H1 (cell line): Measurements from ENCODE around the gene ANKRD13B.

Experiments
- CBX5 ChIP-seq: fragments of 300-800, 300-1000 bp; sonication (generic); IDR thresholded peaks from 2 replicates; pipeline ENCODE4 v1.7.1; 2016; ENCODE audit warnings: antibody characterized with exemption, low read length, low read depth
- EP300 ChIP-seq, 2 experiments: IDR thresholded peaks; 1 replicate in 1 of 2; 2 replicates in 1 of 2; pipeline ENCODE4 v1.6.1; 2011 to 2012; ENCODE audit warnings: low read depth in 2 of 2, low read length in 2 of 2, mild to moderate bottlenecking in 2 of 2, borderline replicate concordance in 1 of 2, inconsistent platforms in 1 of 2, moderate library complexity in 1 of 2
- EZH2 ChIP-seq: fragments of 200-600 bp; sonication (generic); IDR thresholded peaks from 2 replicates; pipeline ENCODE4 v1.7.1; 2012; ENCODE audit warnings: low read depth, mild to moderate bottlenecking, moderate library complexity, low read length, inconsistent platforms; ENCODE audit not compliant: severe bottlenecking
- JUN ChIP-seq: IDR thresholded peaks from 2 replicates; pipeline ENCODE4 v1.6.1; 2011; ENCODE audit warnings: low read depth, mild to moderate bottlenecking, improper control_type of control experiment, low read length
- JUND ChIP-seq: IDR thresholded peaks from 2 replicates; pipeline ENCODE4 v1.6.1; 2011; ENCODE audit warnings: mild to moderate bottlenecking, improper control_type of control experiment, low read length
- MAFK ChIP-seq: IDR thresholded peaks from 2 replicates; pipeline ENCODE4 v1.6.1; 2012; ENCODE audit warnings: low read depth, mild to moderate bottlenecking, improper control_type of control experiment, low read length
- POLR2A ChIP-seq, 2 experiments: IDR thresholded peaks; 1 replicate in 1 of 2; 2 replicates in 1 of 2; pipeline ENCODE4 v1.6.1; 2011; ENCODE audit warnings: low read depth in 2 of 2, low read length in 2 of 2, mild to moderate bottlenecking in 2 of 2; ENCODE audit errors: control extremely low read depth in 1 of 2
- SP1 ChIP-seq: IDR thresholded peaks from 2 replicates; pipeline ENCODE4 v1.6.1; 2011; ENCODE audit warnings: low read depth, low read length
- SP4 ChIP-seq: IDR thresholded peaks from 2 replicates; pipeline ENCODE4 v1.6.1; 2012; ENCODE audit warnings: low read length, inconsistent platforms
- TAF1 ChIP-seq: IDR thresholded peaks from 2 replicates; pipeline ENCODE4 v1.6.1; 2011; ENCODE audit warnings: mild to moderate bottlenecking, low read depth, low read length
- TF ChIP-seq, protein P1 (sequence below), 3 experiments: IDR thresholded peaks; 1 replicate in 2 of 3; 2 replicates in 1 of 3; pipeline versions ENCODE4 v1.5.1 to v1.6.1; 2011; ENCODE audit warnings: low read length in 3 of 3, mild to moderate bottlenecking in 3 of 3, inconsistent platforms in 2 of 3, low read depth in 1 of 3, moderate library complexity in 1 of 3; ENCODE audit not compliant: insufficient read depth in 1 of 3; ENCODE audit errors: control extremely low read depth in 1 of 3
- TF ChIP-seq, protein P2 (sequence below): IDR thresholded peaks from 2 replicates; pipeline ENCODE4 v1.6.1; 2012; ENCODE audit warnings: low read length, inconsistent platforms
- TF ChIP-seq, protein P3 (sequence below): IDR thresholded peaks from 2 replicates; pipeline ENCODE4 v1.6.1; 2011; ENCODE audit warnings: low read depth, mild to moderate bottlenecking, low read length; ENCODE audit not compliant: insufficient read depth

DNA sequence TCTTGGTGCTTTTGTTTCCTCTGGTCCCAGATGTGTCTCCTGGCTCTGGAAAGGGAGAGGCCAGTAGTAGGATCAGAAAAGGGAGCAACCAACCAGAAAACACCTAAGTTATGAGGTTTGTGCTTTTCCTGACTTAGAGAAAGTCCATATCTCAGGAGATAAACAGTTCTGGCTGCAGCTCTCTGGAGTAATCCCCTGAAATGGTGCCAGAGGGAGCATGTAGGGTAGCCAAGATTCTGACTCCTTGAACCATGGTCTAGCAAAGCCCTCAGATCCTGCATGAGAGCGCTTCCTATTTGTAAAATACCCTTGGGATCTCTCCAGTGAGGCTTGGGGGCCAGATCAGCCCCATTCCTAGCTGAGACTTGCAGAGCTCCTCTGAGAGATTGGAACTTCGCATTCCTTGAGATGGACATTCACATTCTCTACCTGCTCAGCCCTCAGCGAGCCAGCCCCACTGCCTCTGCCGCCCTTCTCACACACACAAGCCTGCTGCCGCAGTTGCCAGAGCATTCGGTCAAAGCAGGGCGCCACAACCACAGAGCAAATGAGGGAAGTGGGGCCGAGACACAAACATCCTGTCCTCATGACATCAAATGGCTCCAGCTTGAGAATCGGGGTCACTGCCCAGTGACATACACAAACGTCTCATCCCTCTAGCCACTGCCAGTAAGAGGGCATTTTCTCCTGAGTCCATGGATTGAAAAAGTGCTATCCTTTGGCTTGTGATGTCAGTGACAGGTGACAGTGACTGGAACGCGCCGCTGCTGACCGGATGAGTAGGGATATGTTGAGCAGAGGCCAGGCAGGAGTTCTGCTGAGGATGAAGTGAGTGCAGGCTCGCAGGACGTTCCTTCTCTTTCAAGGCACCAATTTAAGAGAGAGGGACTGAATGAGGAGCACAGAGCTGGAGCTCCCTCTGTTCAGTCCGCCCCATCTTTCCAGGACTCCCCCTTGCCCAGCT lies 31.1 kb upstream of the ANKRD13B start:
- TF ChIP-seq, protein P1, sequence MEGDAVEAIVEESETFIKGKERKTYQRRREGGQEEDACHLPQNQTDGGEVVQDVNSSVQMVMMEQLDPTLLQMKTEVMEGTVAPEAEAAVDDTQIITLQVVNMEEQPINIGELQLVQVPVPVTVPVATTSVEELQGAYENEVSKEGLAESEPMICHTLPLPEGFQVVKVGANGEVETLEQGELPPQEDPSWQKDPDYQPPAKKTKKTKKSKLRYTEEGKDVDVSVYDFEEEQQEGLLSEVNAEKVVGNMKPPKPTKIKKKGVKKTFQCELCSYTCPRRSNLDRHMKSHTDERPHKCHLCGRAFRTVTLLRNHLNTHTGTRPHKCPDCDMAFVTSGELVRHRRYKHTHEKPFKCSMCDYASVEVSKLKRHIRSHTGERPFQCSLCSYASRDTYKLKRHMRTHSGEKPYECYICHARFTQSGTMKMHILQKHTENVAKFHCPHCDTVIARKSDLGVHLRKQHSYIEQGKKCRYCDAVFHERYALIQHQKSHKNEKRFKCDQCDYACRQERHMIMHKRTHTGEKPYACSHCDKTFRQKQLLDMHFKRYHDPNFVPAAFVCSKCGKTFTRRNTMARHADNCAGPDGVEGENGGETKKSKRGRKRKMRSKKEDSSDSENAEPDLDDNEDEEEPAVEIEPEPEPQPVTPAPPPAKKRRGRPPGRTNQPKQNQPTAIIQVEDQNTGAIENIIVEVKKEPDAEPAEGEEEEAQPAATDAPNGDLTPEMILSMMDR (IDR thresholded peaks at IDR 0.05; ENCODE audit: control extremely low read depth in 1 of 3, insufficient read depth in 1 of 3, low read depth in 1 of 3, low read length in 3 of 3): no peak
- TF ChIP-seq JUND (no peak), MAFK (no peak), TAF1 (no peak), SP1 (no peak), EP300 (IDR thresholded peaks at IDR 0.05; ENCODE audit: borderline replicate concordance in 1 of 2, low read depth in 2 of 2, low read length in 2 of 2) (no peak), JUN (no peak), POLR2A (IDR thresholded peaks at IDR 0.05; ENCODE audit: control extremely low read depth in 1 of 2, low read depth in 2 of 2, low read length in 2 of 2) (no peak), EZH2 (no peak), SP4 (no peak), CBX5 (no peak)
- TF ChIP-seq, protein P2, sequence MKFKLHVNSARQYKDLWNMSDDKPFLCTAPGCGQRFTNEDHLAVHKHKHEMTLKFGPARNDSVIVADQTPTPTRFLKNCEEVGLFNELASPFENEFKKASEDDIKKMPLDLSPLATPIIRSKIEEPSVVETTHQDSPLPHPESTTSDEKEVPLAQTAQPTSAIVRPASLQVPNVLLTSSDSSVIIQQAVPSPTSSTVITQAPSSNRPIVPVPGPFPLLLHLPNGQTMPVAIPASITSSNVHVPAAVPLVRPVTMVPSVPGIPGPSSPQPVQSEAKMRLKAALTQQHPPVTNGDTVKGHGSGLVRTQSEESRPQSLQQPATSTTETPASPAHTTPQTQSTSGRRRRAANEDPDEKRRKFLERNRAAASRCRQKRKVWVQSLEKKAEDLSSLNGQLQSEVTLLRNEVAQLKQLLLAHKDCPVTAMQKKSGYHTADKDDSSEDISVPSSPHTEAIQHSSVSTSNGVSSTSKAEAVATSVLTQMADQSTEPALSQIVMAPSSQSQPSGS: no peak
- TF ChIP-seq, protein P3, sequence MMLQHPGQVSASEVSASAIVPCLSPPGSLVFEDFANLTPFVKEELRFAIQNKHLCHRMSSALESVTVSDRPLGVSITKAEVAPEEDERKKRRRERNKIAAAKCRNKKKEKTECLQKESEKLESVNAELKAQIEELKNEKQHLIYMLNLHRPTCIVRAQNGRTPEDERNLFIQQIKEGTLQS: no peak
